ENCODE results near the gene PDE10A.
"Not testable (repeated sequence)": the region's sequence is repeated elsewhere in the genome, so short reads cannot be mapped to it uniquely, and the experiment has no call there.

PDE10A gene

DNA sequence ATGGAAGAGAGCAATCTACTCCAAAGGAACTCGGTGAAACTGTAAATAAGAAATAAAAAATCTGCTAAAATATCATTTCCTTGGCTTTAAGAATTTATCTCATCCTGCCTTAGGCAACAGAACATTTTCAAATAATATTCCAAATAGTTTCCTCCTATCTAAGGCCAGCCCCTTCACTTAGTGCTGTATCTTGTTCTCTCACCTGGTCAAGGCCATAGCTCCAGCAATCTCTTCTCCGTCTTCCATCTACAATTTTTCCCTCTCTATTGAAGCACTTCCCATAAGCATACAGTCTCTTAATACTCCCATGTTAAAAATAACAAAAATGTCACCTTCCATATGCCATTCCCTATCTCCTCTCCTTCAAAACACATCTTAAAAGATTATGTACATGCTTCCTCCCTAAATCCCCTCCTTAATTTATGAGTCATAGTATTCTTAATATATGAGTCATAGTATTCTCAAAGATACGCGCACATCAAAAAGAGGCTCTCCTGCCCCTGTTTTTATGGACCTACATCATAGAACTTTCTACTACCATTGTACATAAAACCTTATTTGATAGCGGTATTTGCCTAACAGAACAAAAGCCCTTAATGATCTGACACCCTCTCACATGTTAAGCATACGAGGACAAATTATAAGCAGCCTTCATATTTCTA, 146.9 kb downstream of the PDE10A start:
- Histone ChIP-seq H3K4me3 (ENCODE audit: low read length) (no peak overlapping the region), H3K9me3 (ENCODE audit: control insufficient read depth, low read length) (no peaks in the 10 kb centered on the region), H3K4me1 (ENCODE audit: control insufficient read depth, insufficient read depth, low read length) (no peaks in the 10 kb centered on the region), H3K9ac (ENCODE audit: low read length) (no peak overlapping the region), H3K36me3 (ENCODE audit: control insufficient read depth, insufficient read depth, low read length, severe bottlenecking) (no peaks in the 10 kb centered on the region), H3K27me3 (replicated peaks; ENCODE audit: control insufficient read depth, insufficient read depth, low read length) (no peaks in the 10 kb centered on the region)
- no peak for DNase-seq (ENCODE audit: low read depth)

DNA sequence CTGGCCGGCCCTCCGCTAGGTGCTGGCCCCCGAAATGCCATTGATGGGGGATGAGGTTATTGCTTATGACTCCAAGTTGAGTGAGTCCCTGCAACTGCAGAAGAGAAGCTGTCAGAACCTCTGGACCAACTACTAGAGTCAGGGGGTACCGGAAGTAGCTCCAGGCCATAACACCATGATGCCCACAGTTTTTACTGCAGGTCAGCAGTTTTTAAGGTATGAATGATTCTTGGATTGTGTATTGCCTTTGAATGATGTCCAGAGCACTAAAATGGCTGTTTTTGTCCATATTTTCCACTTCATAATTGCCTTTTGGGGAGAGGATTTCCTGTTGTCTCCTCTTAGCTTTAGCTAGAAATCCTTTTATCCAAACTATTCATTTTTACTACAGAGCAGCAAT, 148.4 kb downstream of the PDE10A start:
- no peaks in the 10 kb centered on the region for H3K4me1 ChIP-seq (ENCODE audit: control insufficient read depth, insufficient read depth, low read length)
- DNase-seq (ENCODE audit: low read depth), result no peak
- H3K36me3 ChIP-seq (ENCODE audit: control insufficient read depth, insufficient read depth, low read length, severe bottlenecking), result no peaks in the 10 kb centered on the region
- no peaks in the 10 kb centered on the region for H3K27me3 ChIP-seq (replicated peaks; ENCODE audit: control insufficient read depth, insufficient read depth, low read length)
- H3K9me3 ChIP-seq (ENCODE audit: control insufficient read depth, low read length), result no peaks in the 10 kb centered on the region
- H3K9ac ChIP-seq (ENCODE audit: low read length), result no peak overlapping the region
- no peak overlapping the region for H3K4me3 ChIP-seq (ENCODE audit: low read length)

DNA sequence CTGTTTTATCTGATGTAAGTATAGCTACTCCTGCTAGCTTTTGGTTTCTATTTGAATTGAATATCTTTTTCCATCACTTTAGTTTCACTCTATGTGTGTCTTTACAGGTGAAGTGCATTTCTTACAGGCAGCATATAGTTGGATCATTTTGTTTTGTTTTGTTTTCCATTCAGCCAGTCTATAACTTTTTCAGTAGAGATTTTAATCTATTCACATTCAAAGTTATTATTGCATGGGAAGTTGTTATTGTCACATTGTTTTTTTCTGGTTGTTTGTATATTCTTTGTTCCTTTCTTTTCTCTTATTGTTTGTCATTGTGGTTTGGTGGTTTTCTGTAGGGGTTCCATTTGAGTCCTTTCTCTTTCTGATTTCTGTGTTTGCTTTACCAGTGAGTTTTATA, 151.2 kb downstream of the PDE10A start:
- no peak overlapping the region for H3K9ac ChIP-seq (ENCODE audit: low read length)
- DNase-seq (ENCODE audit: low read depth), result no peak
- no peaks in the 10 kb centered on the region for H3K4me1 ChIP-seq (ENCODE audit: control insufficient read depth, insufficient read depth, low read length)
- H3K4me3 ChIP-seq (ENCODE audit: low read length), result no peak overlapping the region
- H3K27me3 ChIP-seq (replicated peaks; ENCODE audit: control insufficient read depth, insufficient read depth, low read length), result no peaks in the 10 kb centered on the region
- no peaks in the 10 kb centered on the region for H3K9me3 ChIP-seq (ENCODE audit: control insufficient read depth, low read length)
- no peaks in the 10 kb centered on the region for H3K36me3 ChIP-seq (ENCODE audit: control insufficient read depth, insufficient read depth, low read length, severe bottlenecking)

DNA sequence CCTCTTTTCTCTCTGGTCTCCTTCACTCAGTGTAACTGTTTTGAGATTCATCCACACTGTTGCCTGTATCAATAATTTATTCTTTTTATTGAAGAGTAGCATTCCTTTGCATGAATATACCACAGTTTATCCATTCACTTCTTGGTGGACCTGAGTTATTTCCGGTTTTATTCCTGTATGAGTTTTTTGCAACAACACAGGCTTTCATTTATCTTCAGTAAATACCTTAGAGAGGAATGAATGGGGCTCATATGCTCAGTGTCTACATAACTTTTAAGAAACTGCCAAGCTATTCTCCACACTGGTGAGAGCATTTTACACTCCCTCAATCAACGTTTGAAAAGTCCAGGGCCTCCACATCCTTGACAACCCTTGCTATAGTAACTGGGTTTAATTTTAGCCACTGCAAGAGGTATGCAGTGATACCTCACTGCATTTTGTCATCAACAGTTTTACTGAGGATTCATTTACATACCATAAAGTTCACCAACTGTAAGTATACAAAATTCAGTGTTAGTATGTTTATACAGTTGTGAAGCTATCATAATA, 154.6 kb downstream of the PDE10A start:
- no peak for DNase-seq (ENCODE audit: low read depth)
- H3K36me3 ChIP-seq (ENCODE audit: control insufficient read depth, insufficient read depth, low read length, severe bottlenecking), result no peaks in the 10 kb centered on the region
- H3K9ac ChIP-seq (ENCODE audit: low read length), result no peak overlapping the region

DNA sequence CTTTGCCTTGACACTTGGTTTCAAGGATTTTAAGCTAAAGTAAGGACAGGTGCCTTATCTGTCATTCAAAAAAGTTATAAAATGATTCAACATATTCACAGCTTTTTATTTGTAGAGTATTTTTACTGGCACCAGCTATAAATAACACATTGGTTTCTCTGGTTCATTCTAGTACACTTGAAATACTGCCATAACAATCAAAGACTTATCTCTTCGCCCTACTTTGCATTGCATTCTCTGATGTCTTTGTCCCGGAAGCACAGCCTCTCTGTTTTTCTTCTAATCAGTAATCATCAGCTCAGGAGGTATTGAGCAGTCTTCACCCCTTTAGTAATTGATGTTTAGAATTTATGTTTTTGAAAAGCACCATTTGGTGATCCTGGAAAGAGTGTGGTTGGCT, 156.4 kb downstream of the PDE10A start:
- Histone ChIP-seq H3K27me3 (replicated peaks; ENCODE audit: control insufficient read depth, insufficient read depth, low read length) (no peaks in the 10 kb centered on the region), H3K4me3 (ENCODE audit: low read length) (no peak overlapping the region), H3K4me1 (ENCODE audit: control insufficient read depth, insufficient read depth, low read length) (no peaks in the 10 kb centered on the region), H3K9ac (ENCODE audit: low read length) (no peak overlapping the region), H3K9me3 (ENCODE audit: control insufficient read depth, low read length) (no peaks in the 10 kb centered on the region), H3K36me3 (ENCODE audit: control insufficient read depth, insufficient read depth, low read length, severe bottlenecking) (no peaks in the 10 kb centered on the region)
- DNase-seq (ENCODE audit: low read depth), result no peak

More for the DNA sequence above, 154.6 kb downstream of the PDE10A start:
- H3K27me3 ChIP-seq (replicated peaks; ENCODE audit: control insufficient read depth, insufficient read depth, low read length), result no peaks in the 10 kb centered on the region
- no peak overlapping the region for H3K4me3 ChIP-seq (ENCODE audit: low read length)
- H3K9me3 ChIP-seq (ENCODE audit: control insufficient read depth, low read length), result no peaks in the 10 kb centered on the region
- no peaks in the 10 kb centered on the region for H3K4me1 ChIP-seq (ENCODE audit: control insufficient read depth, insufficient read depth, low read length)

DNA sequence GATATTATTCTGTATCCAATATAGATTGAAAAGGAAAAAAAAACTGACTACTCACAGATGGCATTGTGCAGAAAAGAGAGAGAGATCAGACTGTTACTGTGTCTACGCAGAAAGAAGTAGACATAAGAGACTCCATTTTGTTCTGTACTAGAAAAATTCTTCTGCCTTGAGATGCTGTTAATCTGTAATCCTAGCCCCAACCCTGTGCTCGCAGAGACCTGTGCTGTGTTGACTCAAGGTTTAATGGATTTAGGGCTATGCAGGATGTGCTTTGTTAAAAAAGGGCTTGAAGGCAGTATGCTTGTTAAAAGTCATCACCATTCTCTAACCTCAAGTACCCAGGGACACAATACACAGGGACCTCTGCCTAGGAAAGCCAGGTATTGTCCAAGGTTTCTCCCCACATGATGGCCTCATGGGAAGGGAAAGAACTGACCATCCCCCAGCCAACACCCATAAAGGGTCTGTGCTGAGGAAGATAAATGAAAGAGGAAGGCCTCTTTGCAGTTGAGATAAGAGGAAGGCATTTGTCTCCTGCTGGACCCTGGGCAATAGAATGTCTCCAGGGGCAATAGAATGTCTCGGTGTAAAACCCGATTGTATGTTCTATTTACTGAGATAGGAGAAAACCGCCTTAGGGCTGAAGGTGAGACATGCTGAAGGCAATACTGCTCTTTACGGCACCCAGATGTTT, 162.7 kb downstream of the PDE10A start:
- H3K27me3 ChIP-seq (replicated peaks; ENCODE audit: control insufficient read depth, insufficient read depth, low read length); H3K4me3 ChIP-seq (ENCODE audit: low read length); H3K9ac ChIP-seq (ENCODE audit: low read length): not testable (repeated sequence)

DNA sequence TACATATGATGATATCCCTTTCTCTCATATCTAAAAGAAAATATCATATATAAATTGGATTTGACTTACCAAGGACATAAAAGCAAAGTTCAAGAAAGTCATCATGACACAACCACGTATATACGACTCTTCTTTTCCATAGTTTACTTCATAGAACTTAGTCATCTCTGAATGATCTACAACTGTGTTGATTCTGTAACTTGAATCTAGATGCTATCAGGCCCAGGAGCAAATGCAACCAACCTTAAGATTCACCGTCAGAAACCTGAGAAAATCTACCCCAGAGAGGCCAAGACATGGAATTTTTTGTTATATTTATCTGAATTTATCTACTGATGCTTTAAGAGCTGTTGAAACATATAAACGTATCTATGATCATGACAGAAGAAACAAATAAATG, 165.6 kb downstream of the PDE10A start:
- no peak overlapping the region for H3K9ac ChIP-seq (ENCODE audit: low read length)
- DNase-seq (ENCODE audit: low read depth), result no peak
- no peaks in the 10 kb centered on the region for H3K9me3 ChIP-seq (ENCODE audit: control insufficient read depth, low read length)
- no peaks in the 10 kb centered on the region for H3K36me3 ChIP-seq (ENCODE audit: control insufficient read depth, insufficient read depth, low read length, severe bottlenecking)
- H3K4me1 ChIP-seq (ENCODE audit: control insufficient read depth, insufficient read depth, low read length), result no peaks in the 10 kb centered on the region
- no peaks in the 10 kb centered on the region for H3K27me3 ChIP-seq (replicated peaks; ENCODE audit: control insufficient read depth, insufficient read depth, low read length)
- no peak overlapping the region for H3K4me3 ChIP-seq (ENCODE audit: low read length)

More for the DNA sequence above, 162.7 kb downstream of the PDE10A start:
- H3K9me3 ChIP-seq (ENCODE audit: control insufficient read depth, low read length); H3K4me1 ChIP-seq (ENCODE audit: control insufficient read depth, insufficient read depth, low read length); DNase-seq (ENCODE audit: low read depth); H3K36me3 ChIP-seq (ENCODE audit: control insufficient read depth, insufficient read depth, low read length, severe bottlenecking): not testable (repeated sequence)

DNA sequence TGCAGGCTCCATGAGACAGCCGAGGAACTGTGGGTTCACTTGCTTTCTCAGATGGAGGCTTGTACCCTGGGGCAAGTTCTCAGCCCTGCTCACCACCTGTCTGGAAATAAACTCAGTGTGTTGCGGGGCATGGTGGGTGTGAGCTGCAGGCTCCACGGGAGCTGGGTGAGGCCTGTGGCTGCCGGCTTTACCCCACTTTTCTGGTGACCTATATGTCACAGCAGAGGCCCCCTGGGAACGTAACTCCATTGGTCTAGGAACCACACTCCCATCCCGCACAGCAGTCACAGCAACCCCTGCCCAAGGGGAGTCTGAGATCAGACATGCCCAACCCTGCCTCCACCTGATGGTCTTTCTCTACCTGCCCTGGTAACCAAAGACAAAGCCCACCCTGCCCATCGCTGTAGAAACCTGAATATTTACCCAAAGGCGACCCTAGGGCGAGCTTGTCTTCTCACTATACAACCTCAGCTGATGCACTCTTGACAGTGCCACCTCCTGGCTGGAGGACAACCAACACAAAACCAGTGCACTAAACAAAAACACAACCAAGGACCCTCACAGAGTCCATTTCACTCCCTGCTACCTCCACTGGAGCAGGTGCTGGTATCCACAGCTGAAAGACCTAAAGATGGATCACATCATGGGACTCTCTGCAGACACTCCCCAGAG, 174.3 kb downstream of the PDE10A start:
- Histone ChIP-seq H3K4me1 (ENCODE audit: control insufficient read depth, insufficient read depth, low read length) (peaks cover 5% of the 10 kb centered on the region), H3K36me3 (ENCODE audit: control insufficient read depth, insufficient read depth, low read length, severe bottlenecking) (no peaks in the 10 kb centered on the region), H3K4me3 (ENCODE audit: low read length) (no peak overlapping the region), H3K9me3 (ENCODE audit: control insufficient read depth, low read length) (no peaks in the 10 kb centered on the region), H3K9ac (ENCODE audit: low read length) (no peak overlapping the region), H3K27me3 (replicated peaks; ENCODE audit: control insufficient read depth, insufficient read depth, low read length) (no peaks in the 10 kb centered on the region)
- no peak for DNase-seq (ENCODE audit: low read depth)

DNA sequence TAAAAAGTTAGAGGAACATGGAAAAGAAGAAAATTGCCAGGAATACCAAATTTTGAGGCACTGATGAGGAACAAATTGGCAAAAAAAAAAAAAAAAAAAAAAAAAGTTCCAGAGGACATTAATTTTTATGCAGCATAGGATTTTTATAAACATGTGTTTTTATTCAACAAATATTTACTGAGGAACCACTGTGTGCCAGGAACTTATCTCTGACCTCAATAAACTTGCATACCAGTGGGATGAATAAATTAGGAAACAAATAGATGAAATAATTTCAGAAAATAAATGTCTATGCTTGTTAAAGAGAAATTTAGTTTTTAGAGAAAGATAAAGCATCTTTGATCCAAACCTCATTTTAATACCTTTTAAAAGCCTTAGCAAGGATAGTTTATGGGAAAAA, 175.1 kb downstream of the PDE10A start:
- Histone ChIP-seq H3K4me1 (ENCODE audit: control insufficient read depth, insufficient read depth, low read length) (peaks cover 5% of the 10 kb centered on the region), H3K27me3 (replicated peaks; ENCODE audit: control insufficient read depth, insufficient read depth, low read length) (no peaks in the 10 kb centered on the region), H3K4me3 (ENCODE audit: low read length) (no peak overlapping the region), H3K36me3 (ENCODE audit: control insufficient read depth, insufficient read depth, low read length, severe bottlenecking) (no peaks in the 10 kb centered on the region), H3K9ac (ENCODE audit: low read length) (no peak overlapping the region), H3K9me3 (ENCODE audit: control insufficient read depth, low read length) (no peaks in the 10 kb centered on the region)
- no peak for DNase-seq (ENCODE audit: low read depth)

DNA sequence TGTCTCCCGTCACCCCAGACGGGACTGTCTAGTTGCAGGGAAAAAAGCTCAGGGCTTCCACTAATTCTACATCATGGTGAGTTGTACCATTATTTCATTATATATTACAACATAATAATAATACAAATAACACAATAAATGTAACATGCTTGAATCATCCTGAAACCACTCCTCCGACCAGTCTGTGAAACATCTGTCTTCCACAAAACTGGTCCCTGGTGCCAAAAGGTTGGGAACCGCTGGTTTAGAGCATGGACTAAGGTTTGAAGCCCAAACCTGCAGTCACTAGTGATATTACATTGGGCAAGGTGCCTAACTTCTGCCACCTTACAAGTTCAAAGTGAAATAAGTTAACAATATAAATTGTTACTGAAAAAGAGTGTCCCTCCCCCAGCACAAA, 175.7 kb downstream of the PDE10A start:
- Histone ChIP-seq H3K27me3 (replicated peaks; ENCODE audit: control insufficient read depth, insufficient read depth, low read length) (no peaks in the 10 kb centered on the region), H3K4me3 (ENCODE audit: low read length) (no peak overlapping the region)
- no peak for DNase-seq (ENCODE audit: low read depth)

More for the DNA sequence above, 175.7 kb downstream of the PDE10A start:
- no peaks in the 10 kb centered on the region for H3K9me3 ChIP-seq (ENCODE audit: control insufficient read depth, low read length)
- peaks cover 5% of the 10 kb centered on the region for H3K4me1 ChIP-seq (ENCODE audit: control insufficient read depth, insufficient read depth, low read length)
- no peaks in the 10 kb centered on the region for H3K36me3 ChIP-seq (ENCODE audit: control insufficient read depth, insufficient read depth, low read length, severe bottlenecking)
- no peak overlapping the region for H3K9ac ChIP-seq (ENCODE audit: low read length)

Data from adipocyte (in vitro differentiated cells).